A549 (cell line): ENCODE results near the gene RSBN1.

Source experiments
- EHF ChIP-seq: fragments of 250-450 bp; sonication (Bioruptor Pico); IDR thresholded peaks from 2 replicates; pipeline ENCODE4 v1.5.0; 2020; ENCODE audit warnings: mild to moderate bottlenecking
- EP300 ChIP-seq, 2 experiments: fragments of >200 bp; sonication (Bioruptor Twin); formaldehyde crosslinking; IDR thresholded peaks; 2 replicates in 1 of 2; 3 replicates in 1 of 2; pipeline ENCODE4 v1.6.1; 2016 to 2017
- ESRRA ChIP-seq: fragments of 150-350 bp; IDR thresholded peaks from 2 replicates; pipeline ENCODE4 v1.6.1; 2014; ENCODE audit warnings: mild to moderate bottlenecking, low read length, borderline replicate concordance
- HDAC2 ChIP-seq: fragments of 200-600 bp; sonication (generic); IDR thresholded peaks from 2 replicates; pipeline ENCODE4 v1.6.1; 2016
- POLR2A ChIP-seq: IDR thresholded peaks from 2 replicates; pipeline ENCODE4 v1.6.1; 2012; ENCODE audit warnings: mild to moderate bottlenecking, low read length
- TF ChIP-seq, protein P1 (sequence below): fragments of >200 bp; sonication (Bioruptor Twin); formaldehyde crosslinking; IDR thresholded peaks from 3 replicates; pipeline ENCODE4 v1.5.1; 2016

DNA sequence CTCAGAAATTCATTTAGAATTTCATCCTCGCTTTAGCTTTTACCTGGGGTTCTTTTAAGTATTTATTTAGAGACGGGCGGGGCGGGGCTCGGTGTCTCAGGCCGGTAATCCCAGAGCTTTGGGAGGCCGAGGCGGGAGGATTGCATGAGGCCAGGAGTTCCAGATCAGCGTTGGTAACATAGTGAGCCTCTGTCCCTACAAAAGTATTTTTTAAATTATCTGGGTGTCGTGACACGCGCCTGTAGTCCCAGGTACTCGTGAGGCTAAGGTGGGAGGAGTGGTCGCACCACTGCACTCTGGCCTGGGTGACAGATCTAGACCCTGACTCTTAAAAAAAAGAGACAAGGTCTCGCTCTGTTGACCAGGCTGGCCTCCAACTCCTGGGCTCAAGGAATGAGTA is 942 bp upstream of the RSBN1 start:
- no peak for TF ChIP-seq HDAC2
- TF ChIP-seq, protein P1, sequence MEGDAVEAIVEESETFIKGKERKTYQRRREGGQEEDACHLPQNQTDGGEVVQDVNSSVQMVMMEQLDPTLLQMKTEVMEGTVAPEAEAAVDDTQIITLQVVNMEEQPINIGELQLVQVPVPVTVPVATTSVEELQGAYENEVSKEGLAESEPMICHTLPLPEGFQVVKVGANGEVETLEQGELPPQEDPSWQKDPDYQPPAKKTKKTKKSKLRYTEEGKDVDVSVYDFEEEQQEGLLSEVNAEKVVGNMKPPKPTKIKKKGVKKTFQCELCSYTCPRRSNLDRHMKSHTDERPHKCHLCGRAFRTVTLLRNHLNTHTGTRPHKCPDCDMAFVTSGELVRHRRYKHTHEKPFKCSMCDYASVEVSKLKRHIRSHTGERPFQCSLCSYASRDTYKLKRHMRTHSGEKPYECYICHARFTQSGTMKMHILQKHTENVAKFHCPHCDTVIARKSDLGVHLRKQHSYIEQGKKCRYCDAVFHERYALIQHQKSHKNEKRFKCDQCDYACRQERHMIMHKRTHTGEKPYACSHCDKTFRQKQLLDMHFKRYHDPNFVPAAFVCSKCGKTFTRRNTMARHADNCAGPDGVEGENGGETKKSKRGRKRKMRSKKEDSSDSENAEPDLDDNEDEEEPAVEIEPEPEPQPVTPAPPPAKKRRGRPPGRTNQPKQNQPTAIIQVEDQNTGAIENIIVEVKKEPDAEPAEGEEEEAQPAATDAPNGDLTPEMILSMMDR, result no peak
- TF ChIP-seq EP300 (IDR thresholded peaks at IDR 0.05), result no peak
- TF ChIP-seq EHF (CRISPR knock-in tag), result no peak
- no peak for TF ChIP-seq POLR2A
- TF ChIP-seq ESRRA, result no peak
